Esophagus squamous epithelium (tissue), 5 donors: ENCODE data around the gene EFCAB5. TPM values are rescaled to one million over a fixed set of nuclear protein-coding genes. Genes with fewer than 3 reads are reported as not detected.
"Not testable (repeated sequence)": the region's sequence is repeated elsewhere in the genome, so short reads cannot be mapped to it uniquely, and the experiment has no call there.

ENCODE experiments used
- DNase-seq: peaks from one replicate; lab custom pipeline; 2025; lab: John Stamatoyannopoulos, UW
- H3K27ac ChIP-seq, 4 donors: fragments of 200-600 bp; sonication (generic); one replicate each; pipeline ENCODE4 v1.5.1; 2016 to 2019; ENCODE audit warnings: mild to moderate bottlenecking in 1 of 4
- H3K27me3 ChIP-seq, 4 donors: fragments of 200-600 bp; sonication (generic); 1 replicate in 3 of 4; 2 replicates in 1 of 4; pipeline versions ENCODE4 v1.5.1 to v1.6.0; 2017 to 2021; ENCODE audit warnings: antibody characterized with exemption in 1 of 4
- H3K36me3 ChIP-seq, 3 donors: fragments of 200-600 bp; sonication (generic); one replicate each; pipeline ENCODE4 v1.5.1; 2016 to 2019
- H3K4me1 ChIP-seq, 3 donors: fragments of 200-600 bp; sonication (generic); one replicate each; pipeline ENCODE4 v1.5.1; 2017 to 2019
- H3K4me3 ChIP-seq, 4 donors: fragments of 200-600 bp; sonication (generic); 1 replicate in 3 of 4; 2 replicates in 1 of 4; pipeline ENCODE4 v1.5.1; 2016 to 2019; ENCODE audit warnings: mild to moderate bottlenecking in 2 of 4, moderate library complexity in 1 of 4
- H3K9me3 ChIP-seq, 3 donors: fragments of 200-600 bp; sonication (generic); one replicate each; pipeline ENCODE4 v1.5.1; 2016 to 2019
- POLR2A ChIP-seq, 4 donors: fragments of 450-650 bp; IDR thresholded peaks; one replicate each; pipeline ENCODE4 v1.6.1; 2017; ENCODE audit warnings: antibody characterized with exemption in 4 of 4, mild to moderate bottlenecking in 4 of 4, moderate library complexity in 3 of 4
- WGBS, 2 donors: methylation state at CpG; one replicate each; pipeline ENCODE4 v1.1.5; 2018; 5-methylcytosine and 5-hydroxymethylcytosine counted together
- intact Hi-C: fragments of 100-400 bp; cut with DNase I; formaldehyde crosslinking; loops from one replicate; pipeline ENCODE4 v1.15.0; 2022
- total RNA-seq, 4 donors: library from RNA; depleted of rRNA; stranded (reverse); fragments of >200 nt; gene quantifications; one replicate each; pipeline ENCODE4 v1.1.0, GENCODE V29; 2016
- TF ChIP-seq, protein P1 (sequence below), 6 experiments: fragments of 450-650 bp in 4 of 6; fragments of 200-600 bp in 2 of 6; sonication (generic) in 2 of 6; IDR thresholded peaks; one replicate each; pipeline ENCODE4 v1.5.1; 2016 to 2019; ENCODE audit warnings: antibody characterized with exemption in 6 of 6, mild to moderate bottlenecking in 4 of 6, moderate library complexity in 4 of 6
- donor health status: DM: yes; HTN: yes; CAD: no.

Gene EFCAB5
- total RNA-seq, 4 donors from 2014 or later = 0.19 TPM; not detected in 3

- TF ChIP-seq, protein P1, sequence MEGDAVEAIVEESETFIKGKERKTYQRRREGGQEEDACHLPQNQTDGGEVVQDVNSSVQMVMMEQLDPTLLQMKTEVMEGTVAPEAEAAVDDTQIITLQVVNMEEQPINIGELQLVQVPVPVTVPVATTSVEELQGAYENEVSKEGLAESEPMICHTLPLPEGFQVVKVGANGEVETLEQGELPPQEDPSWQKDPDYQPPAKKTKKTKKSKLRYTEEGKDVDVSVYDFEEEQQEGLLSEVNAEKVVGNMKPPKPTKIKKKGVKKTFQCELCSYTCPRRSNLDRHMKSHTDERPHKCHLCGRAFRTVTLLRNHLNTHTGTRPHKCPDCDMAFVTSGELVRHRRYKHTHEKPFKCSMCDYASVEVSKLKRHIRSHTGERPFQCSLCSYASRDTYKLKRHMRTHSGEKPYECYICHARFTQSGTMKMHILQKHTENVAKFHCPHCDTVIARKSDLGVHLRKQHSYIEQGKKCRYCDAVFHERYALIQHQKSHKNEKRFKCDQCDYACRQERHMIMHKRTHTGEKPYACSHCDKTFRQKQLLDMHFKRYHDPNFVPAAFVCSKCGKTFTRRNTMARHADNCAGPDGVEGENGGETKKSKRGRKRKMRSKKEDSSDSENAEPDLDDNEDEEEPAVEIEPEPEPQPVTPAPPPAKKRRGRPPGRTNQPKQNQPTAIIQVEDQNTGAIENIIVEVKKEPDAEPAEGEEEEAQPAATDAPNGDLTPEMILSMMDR (IDR thresholded peaks at IDR 0.05) = no peak
- TF ChIP-seq POLR2A (IDR thresholded peaks at IDR 0.05) = no peak
- H3K27ac ChIP-seq = no peak overlapping the region
- H3K27me3 ChIP-seq = no peaks in the 10 kb centered on the region
- H3K36me3 ChIP-seq = no peaks in the 10 kb centered on the region
- no peaks in the 10 kb centered on the region for H3K9me3 ChIP-seq
- H3K4me3 ChIP-seq = no peak overlapping the region
- DNase-seq = no peak
- no peaks in the 10 kb centered on the region for H3K4me1 ChIP-seq
- WGBS, 2 donors = 63 to 76% methylated on average over 8 of the region's 8 CpGs
- intact Hi-C loops = no loop called here
Observed at GRCh38 chr17:30005709-30006320, 64.4 kb downstream of the EFCAB5 start.

GRCh38 chr17:30011934-30012333, 70.5 kb downstream of the EFCAB5 start:
- intact Hi-C loops = not testable (repeated sequence)

DNA sequence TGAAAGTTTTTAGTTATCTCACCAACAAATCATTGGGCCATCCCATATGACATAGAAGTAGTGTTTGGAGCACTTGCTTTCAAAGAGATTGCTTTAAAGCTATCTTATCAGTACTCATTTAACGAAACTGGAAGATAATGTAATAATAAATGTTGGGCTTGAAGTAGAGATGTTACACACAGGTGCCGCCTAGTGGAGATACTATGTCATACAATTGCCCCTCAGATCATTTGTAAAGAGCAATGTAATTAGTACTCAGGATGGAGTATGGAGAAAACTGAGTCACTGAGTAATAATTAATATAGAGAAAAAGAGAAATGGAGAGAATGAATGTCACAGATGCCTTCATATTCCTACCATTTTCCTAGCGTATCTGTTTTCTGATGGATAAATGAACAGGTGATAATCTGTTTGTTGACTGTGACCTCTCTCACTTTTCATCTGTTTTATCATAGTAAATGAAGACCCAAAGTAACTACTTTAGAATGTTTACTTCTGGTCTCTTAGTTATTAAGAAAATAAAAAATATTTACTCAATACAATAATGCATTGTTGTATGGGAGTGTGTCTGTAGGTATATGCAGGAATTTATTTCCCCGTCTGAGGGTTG, 80.4 kb downstream of the EFCAB5 start:
- TF ChIP-seq POLR2A (IDR thresholded peaks at IDR 0.05) = no peak
- TF ChIP-seq, protein P1 (IDR thresholded peaks at IDR 0.05) = peak; percentile 51 to 77 (median 72)
- Histone ChIP-seq H3K27ac (no peak overlapping the region), H3K36me3 (no peaks in the 10 kb centered on the region), H3K4me3 (no peak overlapping the region), H3K27me3 (no peaks in the 10 kb centered on the region), H3K4me1 (no peaks in the 10 kb centered on the region), H3K9me3 (no peaks in the 10 kb centered on the region)
- DNase-seq = no peak
- intact Hi-C loops = loop anchor here (10.0 kb wide), 1 partner anchor 63 kb away; no protein-coding TSS in a partner anchor
- WGBS, 2 donors = 23 to 26% methylated on average over 4 of the region's 4 CpGs

More at GRCh38 chr17:30011934-30012333, 70.5 kb downstream of the EFCAB5 start:
- TF ChIP-seq, protein P1 (IDR thresholded peaks at IDR 0.05) = peak in 1 of 6 experiments; percentile 24
- not testable (repeated sequence) for H3K4me3 ChIP-seq, DNase-seq, H3K27ac ChIP-seq, H3K27me3 ChIP-seq, H3K36me3 ChIP-seq, H3K9me3 ChIP-seq, H3K4me1 ChIP-seq
- WGBS, 2 donors = 87 to 88% methylated on average over 9 to 10 of the region's 10 CpGs

DNA sequence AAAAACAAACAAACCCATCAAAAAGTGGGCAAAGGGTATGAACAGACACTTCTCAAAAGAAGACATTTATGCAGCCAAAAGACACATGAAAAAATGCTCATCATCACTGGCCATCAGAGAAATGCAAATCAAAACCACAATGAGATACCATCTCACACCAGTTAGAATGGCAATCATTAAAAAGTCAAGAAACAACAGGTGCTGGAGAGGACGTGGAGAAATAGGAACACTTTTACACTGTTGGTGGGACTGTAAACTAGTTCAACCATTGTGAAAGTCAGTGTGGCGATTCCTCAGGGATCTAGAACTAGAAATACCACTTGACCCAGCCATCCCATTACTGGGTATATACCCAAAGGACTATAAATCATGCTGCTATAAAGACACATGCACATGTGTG, 83.9 kb downstream of the EFCAB5 start:
- DNase-seq = not testable (repeated sequence)
- WGBS, 2 donors = 54 to 72% methylated on average over 2 of the region's 2 CpGs

GRCh38 chr17:30027676-30028075, 86.2 kb downstream of the EFCAB5 start:
- DNase-seq = no peak
- no peaks in the 10 kb centered on the region for H3K36me3 ChIP-seq
- H3K27me3 ChIP-seq = no peaks in the 10 kb centered on the region
- 60 to 69% methylated on average over 4 of the region's 4 CpGs for WGBS, 2 donors
- intact Hi-C loops = loop anchor here (10.0 kb wide), 1 partner anchor 57 kb away; no protein-coding TSS in a partner anchor
- TF ChIP-seq, protein P1 (IDR thresholded peaks at IDR 0.05) = no peak
- no peak for TF ChIP-seq POLR2A (IDR thresholded peaks at IDR 0.05)
- no peaks in the 10 kb centered on the region for H3K9me3 ChIP-seq
- H3K4me1 ChIP-seq = no peaks in the 10 kb centered on the region
- no peak overlapping the region for H3K4me3 ChIP-seq
- no peak overlapping the region for H3K27ac ChIP-seq

More for the DNA sequence above, 83.9 kb downstream of the EFCAB5 start:
- H3K9me3 ChIP-seq, H3K36me3 ChIP-seq, H3K27me3 ChIP-seq, H3K27ac ChIP-seq, H3K4me3 ChIP-seq, H3K4me1 ChIP-seq: not testable (repeated sequence)
- intact Hi-C loops = loop anchor here (10.0 kb wide), 1 partner anchor 59 kb away; no protein-coding TSS in a partner anchor
